Mesothelial cell of epicardium (in vitro differentiated cells): ENCODE results near the gene TYMS. TPM values are rescaled to one million over a fixed set of nuclear protein-coding genes. Genes with fewer than 3 reads are reported as not detected.
A peak's percentile ranks its signal among the peaks of the same experiment; 100 is the strongest.

Source experiments
- DNase-seq, 2 experiments: peaks; one replicate each; pipeline ENCODE4 v3.0.0; 2021; ENCODE audit warnings: low spot score in 2 of 2; ENCODE audit not compliant: unreplicated experiment in 2 of 2
- H3K27ac Mint-ChIP-seq: 2 replicates; pipeline ENCODE4 v1.8.0; 2021; ENCODE audit warnings: mixed read lengths
- H3K27me3 Mint-ChIP-seq: 2 replicates; pipeline ENCODE4 v1.8.0; 2021; ENCODE audit warnings: low read depth, mixed read lengths
- H3K36me3 Mint-ChIP-seq: 2 replicates; pipeline ENCODE4 v1.8.0; 2021; ENCODE audit warnings: mixed read lengths
- H3K4me1 Mint-ChIP-seq: 2 replicates; pipeline ENCODE4 v1.8.0; 2021; ENCODE audit warnings: mixed read lengths
- H3K4me3 Mint-ChIP-seq: 2 replicates; pipeline ENCODE4 v1.8.0; 2021; ENCODE audit warnings: mild to moderate bottlenecking, moderate library complexity, mixed read lengths
- H3K9me3 Mint-ChIP-seq: 2 replicates; pipeline ENCODE4 v1.8.0; 2021; ENCODE audit warnings: mixed read lengths
- total RNA-seq: library from RNA; stranded (reverse); gene quantifications from 3 replicates; pipeline ENCODE4 v1.2.1, GENCODE V29; 2021
- TF ChIP-seq, protein P1 (sequence below): fragments of 200-600 bp; sonication (generic); IDR thresholded peaks from one replicate; pipeline ENCODE4 v1.5.0; 2021; ENCODE audit warnings: antibody characterized with exemption; ENCODE audit not compliant: unreplicated experiment

The TYMS gene
- total RNA-seq, 1 donor from 2014 or later, result 54.0 TPM

GRCh38 chr18:621291-622043, 36.0 kb upstream of the TYMS start:
- peaks cover 35% of the 10 kb centered on the region for H3K36me3 Mint-ChIP-seq
- DNase-seq, result no peak
- no peaks in the 10 kb centered on the region for H3K27me3 Mint-ChIP-seq
- TF ChIP-seq, protein P1, sequence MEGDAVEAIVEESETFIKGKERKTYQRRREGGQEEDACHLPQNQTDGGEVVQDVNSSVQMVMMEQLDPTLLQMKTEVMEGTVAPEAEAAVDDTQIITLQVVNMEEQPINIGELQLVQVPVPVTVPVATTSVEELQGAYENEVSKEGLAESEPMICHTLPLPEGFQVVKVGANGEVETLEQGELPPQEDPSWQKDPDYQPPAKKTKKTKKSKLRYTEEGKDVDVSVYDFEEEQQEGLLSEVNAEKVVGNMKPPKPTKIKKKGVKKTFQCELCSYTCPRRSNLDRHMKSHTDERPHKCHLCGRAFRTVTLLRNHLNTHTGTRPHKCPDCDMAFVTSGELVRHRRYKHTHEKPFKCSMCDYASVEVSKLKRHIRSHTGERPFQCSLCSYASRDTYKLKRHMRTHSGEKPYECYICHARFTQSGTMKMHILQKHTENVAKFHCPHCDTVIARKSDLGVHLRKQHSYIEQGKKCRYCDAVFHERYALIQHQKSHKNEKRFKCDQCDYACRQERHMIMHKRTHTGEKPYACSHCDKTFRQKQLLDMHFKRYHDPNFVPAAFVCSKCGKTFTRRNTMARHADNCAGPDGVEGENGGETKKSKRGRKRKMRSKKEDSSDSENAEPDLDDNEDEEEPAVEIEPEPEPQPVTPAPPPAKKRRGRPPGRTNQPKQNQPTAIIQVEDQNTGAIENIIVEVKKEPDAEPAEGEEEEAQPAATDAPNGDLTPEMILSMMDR, result no peak
- no peak overlapping the region for H3K27ac Mint-ChIP-seq
- no peak overlapping the region for H3K4me3 Mint-ChIP-seq
- H3K9me3 Mint-ChIP-seq, result no peaks in the 10 kb centered on the region
- H3K4me1 Mint-ChIP-seq, result peaks cover under 1% of the 10 kb centered on the region

- Mint-ChIP-seq H3K27ac (no peak overlapping the region), H3K4me3 (no peak overlapping the region), H3K4me1 (no peaks in the 10 kb centered on the region), H3K9me3 (no peaks in the 10 kb centered on the region), H3K36me3 (peaks cover 41% of the 10 kb centered on the region), H3K27me3 (no peaks in the 10 kb centered on the region)
- TF ChIP-seq, protein P1, result no peak
- no peak for DNase-seq
Measured at GRCh38 chr18:622289-622688, 35.2 kb upstream of the TYMS start.

DNA sequence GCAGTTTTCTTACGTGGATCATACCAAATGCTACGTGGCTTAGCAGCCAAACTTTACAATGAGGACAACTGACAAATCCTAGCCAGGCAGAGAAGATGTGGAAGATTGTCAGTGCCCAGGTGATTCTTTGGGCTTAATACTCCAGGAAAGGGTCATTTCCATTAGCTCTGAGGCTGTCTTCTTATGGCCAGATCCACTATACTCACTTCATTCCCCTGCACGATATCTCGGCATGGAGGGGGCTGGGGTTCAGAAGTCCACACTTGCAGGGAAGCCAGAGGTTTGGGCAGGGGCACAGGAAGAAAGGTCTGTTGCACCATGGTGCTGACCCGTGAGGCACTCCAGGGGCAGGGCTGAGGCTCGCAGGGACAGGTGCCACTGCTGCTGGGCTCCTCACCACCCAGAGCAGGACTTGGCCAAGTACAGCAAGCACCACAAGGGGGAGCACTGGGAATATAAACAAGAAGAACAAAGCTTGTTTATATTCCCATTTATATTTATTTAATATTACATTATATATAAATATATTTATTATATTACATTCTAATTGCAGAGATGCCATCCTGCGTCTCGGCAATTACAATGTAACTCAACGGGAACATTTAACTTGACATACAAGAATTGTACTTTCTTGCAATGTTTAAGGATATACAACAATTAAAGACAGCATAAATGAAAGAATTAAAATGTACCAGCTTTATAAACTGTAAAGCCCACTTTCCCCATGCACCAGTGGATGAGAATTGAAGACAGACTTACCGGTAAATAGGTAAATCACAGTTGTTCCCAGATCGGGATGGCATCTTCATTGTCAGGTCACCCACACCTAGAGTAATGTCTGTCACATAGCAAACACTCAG, 33.5 kb upstream of the TYMS start:
- Mint-ChIP-seq H3K9me3 (no peaks in the 10 kb centered on the region), H3K27ac (no peak overlapping the region), H3K4me1 (no peaks in the 10 kb centered on the region), H3K36me3 (peaks cover 44% of the 10 kb centered on the region), H3K27me3 (no peaks in the 10 kb centered on the region), H3K4me3 (no peak overlapping the region)
- TF ChIP-seq, protein P1, result peak; percentile 70
- peak; percentile 45 to 69 for DNase-seq

DNA sequence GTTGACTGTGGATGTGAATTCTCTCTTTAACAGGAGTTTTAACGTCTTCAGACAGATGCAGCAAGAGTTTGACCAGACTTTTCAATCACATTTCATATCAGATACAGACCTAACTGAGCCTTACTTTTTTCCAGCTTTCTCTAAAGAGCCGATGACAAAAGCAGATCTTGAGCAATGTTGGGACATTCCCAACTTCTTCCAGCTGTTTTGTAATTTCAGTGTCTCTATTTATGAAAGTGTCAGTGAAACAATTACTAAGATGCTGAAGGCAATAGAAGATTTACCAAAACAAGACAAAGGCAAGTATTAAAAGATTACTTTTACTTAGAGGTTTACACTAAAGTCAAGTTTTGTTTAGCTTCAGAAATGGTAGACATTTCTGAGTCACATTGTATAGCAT, 30.2 kb upstream of the TYMS start:
- Mint-ChIP-seq H3K4me1 (no peaks in the 10 kb centered on the region), H3K27me3 (no peaks in the 10 kb centered on the region), H3K36me3 (peaks cover 45% of the 10 kb centered on the region), H3K9me3 (peaks cover 5% of the 10 kb centered on the region), H3K27ac (no peak overlapping the region), H3K4me3 (no peak overlapping the region)
- no peak for DNase-seq
- TF ChIP-seq, protein P1, result no peak

- H3K27me3 Mint-ChIP-seq, result no peaks in the 10 kb centered on the region
- no peak overlapping the region for H3K27ac Mint-ChIP-seq
- peaks cover 5% of the 10 kb centered on the region for H3K9me3 Mint-ChIP-seq
- H3K4me1 Mint-ChIP-seq, result peaks cover 2% of the 10 kb centered on the region
- no peak overlapping the region for H3K4me3 Mint-ChIP-seq
- TF ChIP-seq, protein P1, result peak; percentile 57
- peaks cover 46% of the 10 kb centered on the region for H3K36me3 Mint-ChIP-seq
- no peak for DNase-seq
Measured at GRCh38 chr18:629269-630150, 27.9 kb upstream of the TYMS start.
